Measurements from ENCODE around the gene SPDYE11.
"Not testable (repeated sequence)": the region's sequence is repeated elsewhere in the genome, so short reads cannot be mapped to it uniquely, and the experiment has no call there.

The SPDYE11 gene, protein sequence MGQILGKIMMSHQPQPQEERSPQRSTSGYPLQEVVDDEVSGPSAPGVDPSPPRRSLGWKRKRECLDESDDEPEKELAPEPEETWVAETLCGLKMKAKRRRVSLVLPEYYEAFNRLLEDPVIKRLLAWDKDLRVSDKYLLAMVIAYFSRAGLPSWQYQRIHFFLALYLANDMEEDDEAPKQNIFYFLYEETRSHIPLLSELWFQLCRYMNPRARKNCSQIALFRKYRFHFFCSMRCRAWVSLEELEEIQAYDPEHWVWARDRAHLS
- total RNA-seq = 0 reads per million in 4 experiments

- not testable (repeated sequence) for DNase-seq
These were observed at the start of gene SPDYE11 for GRCh38 chr7:73057811-73058210. TSS of gene SPDYE11 (minus strand) at chr7:73057911. CDS start at chr7:73056111, 1,800 bp downstream.

- not testable (repeated sequence) for DNase-seq
These were observed 28.2 kb upstream of the SPDYE11 start, which contains the start of gene SPDYE9 for GRCh38 chr7:73085938-73086337. TSS of gene SPDYE9 (minus strand) at chr7:73086038. CDS start at chr7:73084238, 1,800 bp downstream.

DNA sequence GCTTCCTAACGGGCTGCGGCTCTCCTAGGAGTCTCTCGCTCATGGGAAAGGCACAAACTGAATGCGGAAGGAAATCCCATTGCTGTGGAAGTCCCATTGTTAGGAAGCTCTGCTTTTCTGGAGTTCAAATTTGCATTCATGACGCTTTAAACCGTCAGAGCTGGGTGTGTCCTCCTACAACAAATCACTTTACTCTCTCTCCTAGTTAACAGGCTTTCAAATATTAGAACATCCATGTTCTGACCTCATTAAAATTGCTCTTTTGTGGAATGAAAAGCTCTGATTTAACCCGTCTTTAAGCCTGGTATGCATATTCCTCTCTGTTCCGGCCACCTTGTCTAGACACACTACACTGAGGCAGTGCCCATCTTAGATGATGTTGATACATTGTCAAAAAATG lies 28.0 kb downstream of the SPDYE11 start, which contains the start of gene SPDYE8:
Gene SPDYE8 (minus strand): TSS at position 101 of the 400 bp plus-strand sequence. CDS start 1,800 bp downstream, outside the sequence.
- DNase-seq = not testable (repeated sequence)

- not testable (repeated sequence) for DNase-seq
These were observed 51.2 kb downstream of the SPDYE11 start for GRCh38 chr7:73006491-73006890.

GRCh38 chr7:73005693-73006447 lies 51.8 kb downstream of the SPDYE11 start:
- DNase-seq = not testable (repeated sequence)

DNA sequence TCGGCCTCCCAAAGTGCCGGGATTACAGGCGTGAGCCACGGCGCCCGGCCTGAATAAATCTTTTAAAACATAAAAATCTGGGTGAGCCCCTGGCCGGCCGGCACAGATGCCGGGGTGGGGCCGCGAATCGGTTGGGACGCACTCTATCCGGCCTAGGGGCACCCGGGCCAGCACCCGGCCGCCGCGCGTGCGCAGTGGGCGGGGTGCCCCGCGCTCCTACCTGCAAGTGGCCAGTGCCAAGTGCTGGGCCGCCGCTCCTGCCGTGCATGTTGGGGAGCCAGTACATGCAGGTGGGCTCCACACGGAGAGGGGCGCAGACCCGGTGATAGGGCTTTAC lies 52.4 kb downstream of the SPDYE11 start:
- DNase-seq = not testable (repeated sequence)

GRCh38 chr7:72997887-72998468 lies 59.7 kb downstream of the SPDYE11 start:
- DNase-seq = not testable (repeated sequence)
